Liver (tissue), 9 donors: Measurements from ENCODE around the gene ZKSCAN5. TPM values are rescaled to one million over a fixed set of nuclear protein-coding genes. Genes with fewer than 3 reads are reported as not detected.
A peak's percentile ranks its signal among the peaks of the same experiment; 100 is the strongest.

Experiments used
- DNase-seq: peaks from one replicate; pipeline ENCODE4 v3.0.0-alpha.2; 2017; ENCODE audit warnings: low spot score
- H3K27ac ChIP-seq, 2 donors: one replicate each; pipeline ENCODE4 v1.7.0; 2013; ENCODE audit warnings: inconsistent platforms in 2 of 2, low read length in 2 of 2, control low read depth in 1 of 2, low read depth in 1 of 2, mild to moderate bottlenecking in 1 of 2
- H3K27me3 ChIP-seq, 4 donors: one replicate each; pipeline versions ENCODE4 v1.6.1 to v1.7.0; 2013; ENCODE audit warnings: low read length in 3 of 4, inconsistent platforms in 1 of 4, mild to moderate bottlenecking in 1 of 4, moderate library complexity in 1 of 4; ENCODE audit not compliant: control insufficient read depth in 4 of 4, insufficient read depth in 4 of 4
- H3K36me3 ChIP-seq, 4 donors: one replicate each; pipeline versions ENCODE4 v1.6.1 to v1.7.0; 2013; ENCODE audit warnings: low read length in 3 of 4, mild to moderate bottlenecking in 3 of 4, low read depth in 1 of 4, moderate library complexity in 1 of 4; ENCODE audit not compliant: control insufficient read depth in 4 of 4, insufficient read depth in 3 of 4
- H3K4me1 ChIP-seq, 4 donors: one replicate each; pipeline versions ENCODE4 v1.6.1 to v1.7.0; 2013; ENCODE audit warnings: low read length in 3 of 4, mild to moderate bottlenecking in 3 of 4, moderate library complexity in 1 of 4; ENCODE audit not compliant: control insufficient read depth in 4 of 4, insufficient read depth in 4 of 4
- H3K4me3 ChIP-seq, 3 donors: one replicate each; pipeline versions ENCODE4 v1.6.1 to v1.7.0; 2013; ENCODE audit warnings: low read length in 3 of 3, control low read depth in 1 of 3, low read depth in 1 of 3, mild to moderate bottlenecking in 1 of 3
- H3K9ac ChIP-seq, 2 donors: one replicate each; pipeline ENCODE4 v1.7.0; 2013; ENCODE audit warnings: low read length in 2 of 2, mild to moderate bottlenecking in 2 of 2, moderate library complexity in 2 of 2, control low read depth in 1 of 2, low read depth in 1 of 2
- H3K9me3 ChIP-seq, 4 donors: one replicate each; pipeline versions ENCODE4 v1.6.1 to v1.7.0; 2013; ENCODE audit warnings: low read length in 3 of 4; ENCODE audit not compliant: control insufficient read depth in 4 of 4
- ATF3 ChIP-seq: IDR thresholded peaks from 2 replicates; pipeline ENCODE4 v1.6.1; 2016; ENCODE audit warnings: antibody characterized with exemption
- CTCF ChIP-seq: fragments of 150-350 bp; IDR thresholded peaks from 2 replicates; pipeline ENCODE4 v1.5.1; 2017; ENCODE audit warnings: improper control_type of control experiment, low read depth, low read length; ENCODE audit not compliant: missing input control
- EGR1 ChIP-seq, 2 donors: IDR thresholded peaks; 2 replicates each; pipeline ENCODE4 v1.6.1; 2016 to 2018; ENCODE audit warnings: antibody characterized with exemption in 2 of 2, low read depth in 2 of 2
- FOXA1 ChIP-seq: IDR thresholded peaks from 2 replicates; pipeline ENCODE4 v1.6.1; 2016; ENCODE audit warnings: antibody characterized with exemption
- FOXA2 ChIP-seq: IDR thresholded peaks from 2 replicates; pipeline ENCODE4 v1.6.1; 2016; ENCODE audit warnings: antibody characterized with exemption
- GABPA ChIP-seq, 2 donors: IDR thresholded peaks in 1 of 2; conservative IDR thresholded peaks in 1 of 2; 2 replicates each; pipeline ENCODE4 v1.6.1; 2016; ENCODE audit warnings: antibody characterized with exemption in 2 of 2, mild to moderate bottlenecking in 1 of 2, moderate library complexity in 1 of 2
- HNF4A ChIP-seq, 2 donors: conservative IDR thresholded peaks; 2 replicates each; pipeline ENCODE4 v1.6.1; 2016; ENCODE audit warnings: antibody characterized with exemption in 2 of 2, mild to moderate bottlenecking in 2 of 2
- HNF4G ChIP-seq: IDR thresholded peaks from 2 replicates; pipeline ENCODE4 v1.6.1; 2016; ENCODE audit warnings: antibody characterized with exemption
- JUND ChIP-seq, 2 donors: IDR thresholded peaks; 2 replicates each; pipeline ENCODE4 v1.6.1; 2016; ENCODE audit warnings: antibody characterized with exemption in 2 of 2
- MAX ChIP-seq: IDR thresholded peaks from 2 replicates; pipeline ENCODE4 v1.6.1; 2016; ENCODE audit warnings: antibody characterized with exemption
- NR2F2 ChIP-seq: IDR thresholded peaks from 2 replicates; pipeline ENCODE4 v1.6.1; 2016; ENCODE audit warnings: antibody characterized with exemption
- RAD21 ChIP-seq, 2 donors: IDR thresholded peaks; 2 replicates each; pipeline ENCODE4 v1.6.1; 2016; ENCODE audit warnings: antibody characterized with exemption in 2 of 2, mild to moderate bottlenecking in 2 of 2
- REST ChIP-seq: IDR thresholded peaks from 2 replicates; pipeline ENCODE4 v1.6.1; 2016; ENCODE audit warnings: antibody characterized with exemption, mild to moderate bottlenecking
- RXRA ChIP-seq, 2 donors: IDR thresholded peaks; 2 replicates each; pipeline ENCODE4 v1.6.1; 2017 to 2018; ENCODE audit warnings: antibody characterized with exemption in 2 of 2, mild to moderate bottlenecking in 1 of 2
- SP1 ChIP-seq: IDR thresholded peaks from 2 replicates; pipeline ENCODE4 v1.6.1; 2018; ENCODE audit warnings: antibody characterized with exemption, mild to moderate bottlenecking
- TAF1 ChIP-seq: conservative IDR thresholded peaks from 2 replicates; pipeline ENCODE4 v1.6.1; 2016; ENCODE audit warnings: antibody characterized with exemption, mild to moderate bottlenecking
- YY1 ChIP-seq: IDR thresholded peaks from 2 replicates; pipeline ENCODE4 v1.6.1; 2016; ENCODE audit warnings: antibody characterized with exemption, mild to moderate bottlenecking
- ZBTB33 ChIP-seq: IDR thresholded peaks from 2 replicates; pipeline ENCODE4 v1.6.1; 2016; ENCODE audit warnings: antibody characterized with exemption
- WGBS: extraction: QIAGEN DNeasy Blood & Tissue Kit; methylation state at CpG from one replicate; pipeline ENCODE4 v1.1.7; 2013; 5-methylcytosine and 5-hydroxymethylcytosine counted together
- polyA plus RNA-seq, 2 donors: library from polyadenylated mRNA; stranded (reverse) in 1 of 2; unstranded in 1 of 2; fragments of 200-250 nt in 1 of 2; fragments of >200 nt in 1 of 2; fragmentation: Nextera tagmentation in 1 of 2; extraction: Ambion mirVana in 1 of 2; gene quantifications; one replicate each; pipeline versions ENCODE4 v1.2.1 to v1.2.3, GENCODE V29; 2013 to 2015
- total RNA-seq, 2 donors: library from RNA; depleted of rRNA; stranded (reverse); fragments of >200 nt; gene quantifications; one replicate each; pipeline ENCODE4 v1.2.3, GENCODE V29; 2014
- donor health status: healthy.
- donor health status: healthy.
- donor health status: healthy.
- donor health status: healthy.
- donor health status: healthy.

Gene ZKSCAN5
- total and polyA plus RNA-seq, 4 donors: 1.7 to 5.4 (median 3.4) TPM

GRCh38 chr7:99576251-99576650 is 71.8 kb downstream of the ZKSCAN5 start (continued):
- TF ChIP-seq TAF1 (no peak), FOXA2 (no peak), HNF4A (conservative IDR thresholded peaks at IDR 0.05) (no peak)

GRCh38 chr7:99579281-99579955 is 75.0 kb downstream of the ZKSCAN5 start:
- WGBS: 63% methylated on average over 10 of the region's 10 CpGs
- TF ChIP-seq TAF1 (no peak), RXRA (IDR thresholded peaks at IDR 0.05) (no peak), ATF3 (no peak), FOXA2 (no peak), RAD21 (IDR thresholded peaks at IDR 0.05) (no peak), ZBTB33 (no peak), CTCF (no peak), HNF4A (conservative IDR thresholded peaks at IDR 0.05) (no peak), MAX (no peak), GABPA (IDR thresholded peaks at IDR 0.05 in 1 of 2, conservative IDR thresholded peaks at IDR 0.05 in 1 of 2) (no peak), REST (no peak), YY1 (no peak), FOXA1 (no peak), SP1 (no peak), NR2F2 (no peak), EGR1 (IDR thresholded peaks at IDR 0.05; ENCODE audit: low read depth in 2 of 2) (no peak), HNF4G (no peak), JUND (IDR thresholded peaks at IDR 0.05) (no peak)
- no peak for DNase-seq
- Histone ChIP-seq H3K4me1 (peaks cover 0 to 12% (median 6%) of the 10 kb centered on the region in 4 donors), H3K27me3 (no peaks in the 10 kb centered on the region), H3K9ac (no peak overlapping the region), H3K36me3 (no peaks in the 10 kb centered on the region), H3K4me3 (peak overlapping the region in 1 of 3 donors; percentile 44), H3K27ac (no peak overlapping the region), H3K9me3 (no peaks in the 10 kb centered on the region)
